SK-N-SH treated with all-trans-retinoic acid at 6 μM for 48 hours (cell line): Measurements from ENCODE around the gene VCP.
A peak's percentile ranks its signal among the peaks of the same experiment; 100 is the strongest.

Experiments
- ATAC-seq: fragments of 200-7000 bp; cut with Tn5 transposase; 3 replicates; pipeline ENCODE4 v1.9.1; 2020; ENCODE audit warnings: mild to moderate bottlenecking, moderate library complexity
- ARNTL ChIP-seq: fragments of 450-650 bp; formaldehyde crosslinking; IDR thresholded peaks from 2 replicates; pipeline ENCODE4 v1.5.0; 2020; ENCODE audit warnings: low read depth, mild to moderate bottlenecking, moderate library complexity, borderline replicate concordance
- BACH2 ChIP-seq: fragments of 250-450 bp; sonication (Bioruptor Pico); IDR thresholded peaks from 2 replicates; pipeline ENCODE4 v1.9.0; 2021; ENCODE audit warnings: mild to moderate bottlenecking, borderline replicate concordance
- CREB5 ChIP-seq: fragments of 250-450 bp; sonication (Bioruptor Pico); IDR thresholded peaks from 2 replicates; pipeline ENCODE4 v1.5.1; 2020; ENCODE audit warnings: low read depth, mild to moderate bottlenecking, moderate library complexity
- CSDC2 ChIP-seq: fragments of 250-450 bp; sonication (Bioruptor Pico); IDR thresholded peaks from 2 replicates; pipeline ENCODE4 v1.5.0; 2020; ENCODE audit warnings: mild to moderate bottlenecking, moderate library complexity
- ESRRG ChIP-seq: fragments of 250-450 bp; sonication (Bioruptor Pico); IDR thresholded peaks from 2 replicates; pipeline ENCODE4 v1.6.1; 2021; ENCODE audit warnings: mild to moderate bottlenecking
- GLIS3 ChIP-seq: fragments of 250-450 bp; sonication (Bioruptor Pico); IDR thresholded peaks from 2 replicates; pipeline ENCODE4 v1.5.0; 2020; ENCODE audit warnings: mild to moderate bottlenecking, moderate library complexity
- ISL1 ChIP-seq: fragments of 250-450 bp; sonication (Bioruptor Pico); IDR thresholded peaks from 2 replicates; pipeline ENCODE4 v2.1.2; 2022; ENCODE audit warnings: mild to moderate bottlenecking, moderate library complexity
- OSR1 ChIP-seq: fragments of 250-450 bp; sonication (Bioruptor Pico); IDR thresholded peaks from 2 replicates; pipeline ENCODE4 v1.8.0; 2022; ENCODE audit warnings: moderate library complexity, mild to moderate bottlenecking, inconsistent platforms
- PATZ1 ChIP-seq: fragments of 250-450 bp; sonication (Bioruptor Pico); IDR thresholded peaks from 2 replicates; pipeline ENCODE4 v1.8.0; 2020; ENCODE audit warnings: mild to moderate bottlenecking, moderate library complexity, borderline replicate concordance
- POU6F1 ChIP-seq: fragments of 250-450 bp; sonication (Bioruptor Pico); IDR thresholded peaks from 2 replicates; pipeline ENCODE4 v1.8.0; 2021; ENCODE audit warnings: low read depth, mild to moderate bottlenecking, moderate library complexity, borderline replicate concordance
- PPARA ChIP-seq: fragments of 250-450 bp; sonication (Bioruptor Pico); IDR thresholded peaks from 2 replicates; pipeline ENCODE4 v1.5.0; 2020; ENCODE audit warnings: mild to moderate bottlenecking, borderline replicate concordance
- RARB ChIP-seq: fragments of 250-450 bp; sonication (Bioruptor Pico); IDR thresholded peaks from 2 replicates; pipeline ENCODE4 v1.8.0; 2021; ENCODE audit warnings: mild to moderate bottlenecking, moderate library complexity
- SNAI2 ChIP-seq: fragments of 250-450 bp; sonication (Bioruptor Pico); IDR thresholded peaks from 2 replicates; pipeline ENCODE4 v1.5.0; 2020; ENCODE audit warnings: mild to moderate bottlenecking, moderate library complexity
- TCF4 ChIP-seq: fragments of 250-450 bp; sonication (Bioruptor Pico); IDR thresholded peaks from 2 replicates; pipeline ENCODE4 v1.8.0; 2021; ENCODE audit warnings: mild to moderate bottlenecking, moderate library complexity, borderline replicate concordance
- TOX ChIP-seq: fragments of 250-450 bp; sonication (Bioruptor Pico); IDR thresholded peaks from 2 replicates; pipeline ENCODE4 v1.8.0; 2021; ENCODE audit warnings: mild to moderate bottlenecking, moderate library complexity, borderline replicate concordance
- TSHZ2 ChIP-seq: fragments of 250-450 bp; sonication (Bioruptor Pico); IDR thresholded peaks from 2 replicates; pipeline ENCODE4 v1.5.0; 2020; ENCODE audit warnings: mild to moderate bottlenecking, moderate library complexity
- ZC3H10 ChIP-seq: fragments of 250-450 bp; sonication (Bioruptor Pico); IDR thresholded peaks from 2 replicates; pipeline ENCODE4 v1.5.1; 2021; ENCODE audit warnings: mild to moderate bottlenecking, moderate library complexity
- ZFP3 ChIP-seq: fragments of 250-450 bp; sonication (Bioruptor Pico); IDR thresholded peaks from 2 replicates; pipeline ENCODE4 v1.5.0; 2020; ENCODE audit warnings: mild to moderate bottlenecking, moderate library complexity
- ZFP30 ChIP-seq: fragments of 450-650 bp; formaldehyde crosslinking; IDR thresholded peaks from 2 replicates; pipeline ENCODE4 v1.5.0; 2022; ENCODE audit warnings: mild to moderate bottlenecking, moderate library complexity
- ZNF565 ChIP-seq: fragments of 450-650 bp; formaldehyde crosslinking; conservative IDR thresholded peaks from 2 replicates; pipeline ENCODE4 v1.5.0; 2020; ENCODE audit warnings: low read depth, mild to moderate bottlenecking, moderate library complexity
- ZNF70 ChIP-seq: fragments of 450-650 bp; formaldehyde crosslinking; IDR thresholded peaks from 2 replicates; pipeline ENCODE4 v1.5.0; 2020; ENCODE audit warnings: mild to moderate bottlenecking, moderate library complexity
- ZNF8 ChIP-seq: fragments of 450-650 bp; formaldehyde crosslinking; IDR thresholded peaks from 2 replicates; pipeline ENCODE4 v1.5.0; 2020; ENCODE audit warnings: mild to moderate bottlenecking, moderate library complexity

Gene VCP

GRCh38 chr9:35105126-35105525, 32.7 kb upstream of the VCP start (continued):
- TF ChIP-seq POU6F1 (no peak), PPARA (CRISPR knock-in tag) (no peak), ZNF8 (no peak)
- TF ChIP-seq, all 23 proteins: peak for 0

GRCh38 chr9:35104586-35104985, 32.2 kb upstream of the VCP start:
- no peak for ATAC-seq
- TF ChIP-seq SNAI2 (no peak), ISL1 (no peak), POU6F1 (no peak), CREB5 (no peak), PPARA (CRISPR knock-in tag) (no peak), ESRRG (no peak), ZNF70 (no peak), ZNF565 (CRISPR knock-in tag) (no peak), ARNTL (no peak), BACH2 (CRISPR knock-in tag) (no peak), CSDC2 (CRISPR knock-in tag) (no peak), ZC3H10 (CRISPR knock-in tag) (no peak), GLIS3 (no peak), ZNF8 (no peak), RARB (no peak), TOX (CRISPR knock-in tag) (no peak), ZFP30 (no peak), OSR1 (no peak), ZFP3 (CRISPR knock-in tag) (no peak)

- TF ChIP-seq ARNTL (no peak), ZNF8 (no peak), ISL1 (no peak), CSDC2 (CRISPR knock-in tag) (no peak), GLIS3 (no peak), OSR1 (no peak)
- ATAC-seq, result no peak
Observed at GRCh38 chr9:35103660-35104191, 31.3 kb upstream of the VCP start.

GRCh38 chr9:35102769-35103659, 30.6 kb upstream of the VCP start, which contains the start of gene STOML2:
Gene STOML2 (minus strand): TSS chr9:35103131. CDS start chr9:35103094, 37 bp downstream.
- TF ChIP-seq TCF4 (CRISPR knock-in tag) (no peak), SNAI2 (no peak), TSHZ2 (CRISPR knock-in tag) (0 out of 2 replicates have a peak, but pooled peaks have one; percentile 48), OSR1 (no peak), ZNF70 (no peak)

GRCh38 chr9:35102465-35102768, 30.0 kb upstream of the VCP start:
- ATAC-seq, result peak; percentile 55
- no peak for TF ChIP-seq ZFP30
- no peak for TF ChIP-seq ESRRG
- no peak for TF ChIP-seq TOX (CRISPR knock-in tag)
- no peak for TF ChIP-seq BACH2 (CRISPR knock-in tag)
- no peak for TF ChIP-seq ZNF565 (CRISPR knock-in tag)
- TF ChIP-seq GLIS3, result no peak
- no peak for TF ChIP-seq TCF4 (CRISPR knock-in tag)
- no peak for TF ChIP-seq ZC3H10 (CRISPR knock-in tag)
- no peak for TF ChIP-seq ZNF70
- no peak for TF ChIP-seq ISL1
- TF ChIP-seq CREB5, result no peak
- no peak for TF ChIP-seq SNAI2
- TF ChIP-seq PATZ1 (CRISPR knock-in tag), result no peak
- TF ChIP-seq ARNTL, result no peak
- no peak for TF ChIP-seq CSDC2 (CRISPR knock-in tag)

More at GRCh38 chr9:35102769-35103659, 30.6 kb upstream of the VCP start, which contains the start of gene STOML2:
- ATAC-seq, result peak; percentile 99
